GM23338 (cell line): Measurements from ENCODE around the gene GIMAP1.

Experiments used
- CTCF ChIP-seq, 2 experiments: fragments of 200-600 bp in 1 of 2; sonication (generic) in 1 of 2; conservative IDR thresholded peaks; 2 replicates each; pipeline versions ENCODE4 v1.5.1 to v1.6.1; 2016 to 2017; ENCODE audit warnings: antibody characterized with exemption in 2 of 2, low read depth in 2 of 2, mild to moderate bottlenecking in 2 of 2, moderate library complexity in 1 of 2
- EZH2 ChIP-seq: fragments of 200-600 bp; sonication (generic); IDR thresholded peaks from one replicate; pipeline ENCODE4 v1.8.0; 2017; ENCODE audit warnings: antibody characterized with exemption, mild to moderate bottlenecking, low read depth; ENCODE audit not compliant: unreplicated experiment
- EZH2phosphoT487 ChIP-seq: fragments of 200-600 bp; sonication (generic); IDR thresholded peaks from one replicate; pipeline ENCODE4 v1.8.1; 2018; ENCODE audit warnings: antibody characterized with exemption; ENCODE audit not compliant: unreplicated experiment
- STAT1 ChIP-seq: IDR thresholded peaks from one replicate; pipeline ENCODE4 v1.6.1; 2016; ENCODE audit warnings: antibody characterized with exemption; ENCODE audit not compliant: unreplicated experiment

- TF ChIP-seq CTCF (conservative IDR thresholded peaks at IDR 0.05; ENCODE audit: low read depth in 2 of 2), result no peak
- no peak for TF ChIP-seq EZH2
- no peak for TF ChIP-seq STAT1
- no peak for TF ChIP-seq EZH2phosphoT487
Measured at GRCh38 chr7:150723467-150723866, 7.1 kb downstream of the GIMAP1 start.
